Naive B cell (primary cell): ENCODE results near the gene PCNX1. TPM values are rescaled to one million over a fixed set of nuclear protein-coding genes. Genes with fewer than 3 reads are reported as not detected.
"Not testable (repeated sequence)": the region's sequence is repeated elsewhere in the genome, so short reads cannot be mapped to it uniquely, and the experiment has no call there.

ENCODE experiments used
- ATAC-seq, 2 donors: fragments of 150-1000 bp; cut with Tn5 transposase; 2 replicates each; pipeline ENCODE4 v1.10.0; 2021; ENCODE audit warnings: low read depth in 2 of 2, mild to moderate bottlenecking in 2 of 2, moderate library complexity in 2 of 2
- DNase-seq: peaks from one replicate; pipeline ENCODE4 v3.0.0; 2022
- H3K27ac Mint-ChIP-seq, 6 donors: one replicate each; pipeline ENCODE4 v1.8.0; 2020 to 2022; ENCODE audit warnings: mild to moderate bottlenecking in 6 of 6, mixed read lengths in 6 of 6, moderate library complexity in 5 of 6, inconsistent platforms in 2 of 6
- H3K27me3 Mint-ChIP-seq, 3 donors: one replicate each; pipeline ENCODE4 v1.8.0; 2021 to 2022; ENCODE audit warnings: mixed read lengths in 3 of 3, mild to moderate bottlenecking in 1 of 3
- H3K36me3 Mint-ChIP-seq, 2 donors: one replicate each; pipeline ENCODE4 v1.8.0; 2020 to 2022; ENCODE audit warnings: mixed read lengths in 2 of 2, inconsistent platforms in 1 of 2, mild to moderate bottlenecking in 1 of 2
- H3K4me1 Mint-ChIP-seq, 3 donors: one replicate each; pipeline ENCODE4 v1.8.0; 2020 to 2022; ENCODE audit warnings: mixed read lengths in 3 of 3, inconsistent platforms in 1 of 3, mild to moderate bottlenecking in 1 of 3, moderate library complexity in 1 of 3
- H3K4me3 Mint-ChIP-seq, 8 donors: one replicate each; pipeline ENCODE4 v1.8.0; 2020 to 2022; ENCODE audit warnings: mild to moderate bottlenecking in 8 of 8, mixed read lengths in 8 of 8, moderate library complexity in 8 of 8, inconsistent platforms in 2 of 8
- H3K9me3 Mint-ChIP-seq, 7 donors: one replicate each; pipeline ENCODE4 v1.8.0; 2020 to 2022; ENCODE audit warnings: mixed read lengths in 7 of 7, mild to moderate bottlenecking in 5 of 7, inconsistent platforms in 2 of 7, moderate library complexity in 1 of 7
- polyA plus RNA-seq, 6 donors: library from polyadenylated mRNA; unstranded; fragments of 300-500 nt; fragmentation: Illumina TruSeq; gene quantifications; one replicate each; pipeline ENCODE4 v1.2.3, GENCODE V29; 2021; ENCODE audit warnings: low read depth in 6 of 6

The PCNX1 gene
- polyA plus RNA-seq, 6 donors from 2014 or later, result 4.8 to 10.7 (median 7.5) TPM

DNA sequence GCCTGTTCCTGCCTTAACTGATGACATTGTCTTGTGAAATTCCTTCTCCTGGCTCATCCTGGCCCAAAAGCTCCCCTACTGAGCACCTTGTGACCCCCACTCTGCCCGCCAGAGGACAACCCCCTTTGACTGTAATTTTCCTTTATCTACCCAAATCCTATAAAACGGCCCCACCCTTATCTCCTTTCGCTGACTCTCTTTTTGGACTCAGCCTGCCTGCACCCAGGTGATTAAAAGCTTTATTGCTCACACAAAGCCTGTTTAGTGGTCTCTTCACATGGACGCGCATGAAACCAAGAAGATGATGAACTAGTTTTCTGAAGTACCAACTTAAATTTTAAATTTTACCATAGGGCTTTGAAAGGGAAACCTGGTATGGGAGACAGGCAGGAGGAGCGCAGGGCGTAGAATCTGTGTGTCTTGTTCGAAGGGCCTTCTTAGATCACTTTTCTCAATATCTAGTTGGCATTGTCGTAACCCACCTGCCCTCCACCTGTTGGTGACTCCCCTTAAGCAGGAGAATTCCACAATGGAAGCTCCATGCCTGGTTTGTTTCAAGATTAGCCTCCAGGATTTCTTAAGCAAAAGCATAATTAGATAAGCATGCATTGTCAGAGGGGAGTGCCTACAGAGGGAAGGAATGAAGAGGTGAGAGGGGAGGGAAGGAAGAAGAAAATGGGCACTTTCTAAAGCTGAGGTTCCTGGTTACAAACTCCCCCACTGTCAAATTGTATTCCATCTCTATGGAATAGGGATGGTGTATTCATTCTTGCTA lies 222.6 kb downstream of the PCNX1 start:
- peaks cover 0 to 11% (median 7%) of the 10 kb centered on the region in 3 donors for H3K4me1 Mint-ChIP-seq
- H3K27ac Mint-ChIP-seq, H3K9me3 Mint-ChIP-seq, DNase-seq, H3K36me3 Mint-ChIP-seq, H3K4me3 Mint-ChIP-seq, H3K27me3 Mint-ChIP-seq, ATAC-seq: not testable (repeated sequence)

DNA sequence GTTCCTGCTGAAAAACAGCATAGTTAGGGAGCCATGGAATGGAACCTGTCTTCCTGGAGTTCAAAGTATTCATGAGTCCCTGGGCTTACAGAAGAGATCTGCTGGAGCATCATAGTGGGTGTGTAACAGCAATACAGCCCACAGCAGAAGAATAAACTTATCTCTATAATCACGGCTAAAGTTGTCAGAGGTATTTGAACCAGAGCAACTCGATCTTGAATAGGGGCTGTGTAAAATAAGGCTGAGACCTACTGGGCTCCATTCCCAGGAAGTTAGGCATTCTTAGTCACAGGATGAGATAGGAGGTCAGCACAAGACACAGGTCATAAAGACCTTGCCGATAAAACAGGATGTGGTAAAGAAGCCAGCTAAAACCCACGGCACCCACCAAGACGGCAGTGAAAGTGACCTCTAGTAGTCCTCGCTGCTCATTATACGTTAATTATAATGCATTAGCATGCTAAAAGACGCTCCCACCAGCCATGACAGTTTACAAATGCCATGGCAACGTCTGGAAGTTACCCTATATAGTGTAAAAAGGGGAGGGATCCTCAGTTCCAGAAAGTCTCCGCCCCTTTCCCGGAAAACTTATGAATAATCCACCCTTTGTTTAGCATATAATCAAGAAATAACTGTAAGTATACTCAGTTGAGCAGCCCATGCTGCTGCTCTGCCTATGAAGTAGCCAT lies 223.4 kb downstream of the PCNX1 start:
- H3K36me3 Mint-ChIP-seq, result no peaks in the 10 kb centered on the region
- H3K27me3 Mint-ChIP-seq, result peaks cover 0 to 2% (median 0%) of the 10 kb centered on the region in 3 donors
- no peak overlapping the region for H3K27ac Mint-ChIP-seq
- no peak for DNase-seq
- ATAC-seq, result peak; percentile 47 to 48
- H3K9me3 Mint-ChIP-seq, result no peaks in the 10 kb centered on the region
- peaks cover 0 to 11% (median 7%) of the 10 kb centered on the region in 3 donors for H3K4me1 Mint-ChIP-seq
- H3K4me3 Mint-ChIP-seq, result peak overlapping the region in 2 of 8 donors; percentile 12 to 15

- no peak overlapping the region for H3K4me3 Mint-ChIP-seq
- no peak for ATAC-seq
These were observed 226.0 kb downstream of the PCNX1 start for GRCh38 chr14:71133296-71133695.

DNA sequence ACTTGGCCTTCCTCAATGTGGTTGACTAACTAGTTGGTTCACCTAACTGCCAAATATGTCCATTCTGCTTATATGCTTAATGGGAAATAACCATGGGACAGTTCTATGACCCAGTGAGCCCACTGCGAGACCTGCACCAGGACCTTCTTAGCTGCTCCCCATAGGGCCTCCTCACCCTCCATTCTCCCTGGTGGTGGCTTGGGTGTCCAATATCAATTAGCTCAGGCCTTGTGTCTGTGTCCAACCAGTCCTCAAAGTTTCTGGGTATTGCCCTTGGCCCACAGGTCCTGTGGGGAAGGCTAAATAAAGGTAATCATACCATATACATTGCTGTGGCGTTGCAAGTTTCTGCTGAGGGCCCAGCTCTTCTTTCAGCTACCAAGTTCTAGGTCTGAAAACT lies 228.2 kb downstream of the PCNX1 start:
- H3K9me3 Mint-ChIP-seq, result peaks cover 0 to 6% (median 0%) of the 10 kb centered on the region in 7 donors
- DNase-seq (no peak), ATAC-seq (no peak)
- peak overlapping the region in 1 of 6 donors; percentile 56 for H3K27ac Mint-ChIP-seq
- H3K36me3 Mint-ChIP-seq, result peaks cover 0 to 10% of the 10 kb centered on the region in 2 donors
- H3K4me1 Mint-ChIP-seq, result peaks cover 0 to 13% (median 10%) of the 10 kb centered on the region in 3 donors
- H3K4me3 Mint-ChIP-seq, result no peak overlapping the region
- peaks cover 0 to 19% (median 4%) of the 10 kb centered on the region in 3 donors for H3K27me3 Mint-ChIP-seq

More at GRCh38 chr14:71133296-71133695, 226.0 kb downstream of the PCNX1 start:
- peaks cover 0 to 6% (median 0%) of the 10 kb centered on the region in 7 donors for H3K9me3 Mint-ChIP-seq
- H3K27me3 Mint-ChIP-seq, result peaks cover 0 to 11% (median 0%) of the 10 kb centered on the region in 3 donors
- DNase-seq, result no peak
- no peak overlapping the region for H3K27ac Mint-ChIP-seq
- peaks cover 0 to 11% (median 7%) of the 10 kb centered on the region in 3 donors for H3K4me1 Mint-ChIP-seq
- H3K36me3 Mint-ChIP-seq, result peaks cover 0 to 10% of the 10 kb centered on the region in 2 donors

GRCh38 chr14:71135911-71136310 lies 228.7 kb downstream of the PCNX1 start:
- Mint-ChIP-seq H3K27ac (no peak overlapping the region), H3K27me3 (peaks cover 0 to 19% (median 4%) of the 10 kb centered on the region in 3 donors), H3K4me1 (peaks cover under 1 to 9% (median 8%) of the 10 kb centered on the region in 3 donors), H3K4me3 (no peak overlapping the region), H3K36me3 (peaks cover 0 to 10% of the 10 kb centered on the region in 2 donors), H3K9me3 (peaks cover 0 to 6% (median 0%) of the 10 kb centered on the region in 7 donors)
- no peak for ATAC-seq
- no peak for DNase-seq

DNA sequence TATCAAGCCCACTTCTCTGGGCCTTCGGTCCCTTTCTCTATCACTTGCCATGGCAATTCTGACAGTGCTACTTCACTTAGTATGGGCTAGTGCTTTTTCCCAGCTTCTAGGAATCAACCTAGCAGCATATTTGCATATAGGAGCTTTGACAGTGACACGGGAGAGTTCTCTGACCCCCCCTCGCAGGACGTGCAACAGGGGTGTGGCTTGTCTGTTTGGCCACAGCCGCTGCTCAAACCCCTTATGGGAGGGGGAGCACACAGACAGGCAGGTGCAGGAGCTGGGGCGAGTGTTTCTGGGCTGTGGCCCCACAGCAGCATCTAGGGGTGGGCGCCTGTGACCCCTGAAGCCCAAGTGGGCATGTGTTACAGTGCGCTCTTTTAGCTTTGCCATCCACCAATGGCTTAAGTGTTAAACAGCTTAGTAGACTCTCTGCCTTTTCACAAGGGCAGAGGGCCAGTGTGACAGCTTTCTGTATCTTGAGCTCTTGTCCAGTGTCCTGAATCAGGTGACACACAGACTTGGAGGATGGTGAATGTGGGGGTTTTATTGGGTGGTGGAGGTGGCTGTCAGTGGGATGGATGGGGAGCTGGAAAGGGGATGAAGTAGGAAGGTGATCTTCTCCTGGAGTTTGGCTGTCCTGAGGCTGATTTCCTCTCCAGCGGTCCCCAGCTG lies 229.3 kb downstream of the PCNX1 start:
- no peak overlapping the region for H3K4me3 Mint-ChIP-seq
- peaks cover 7 to 9% (median 8%) of the 10 kb centered on the region in 3 donors for H3K4me1 Mint-ChIP-seq
- H3K27ac Mint-ChIP-seq, result peak overlapping the region in 1 of 6 donors; percentile 64
- peaks cover 0 to 6% (median 0%) of the 10 kb centered on the region in 7 donors for H3K9me3 Mint-ChIP-seq
- ATAC-seq (no peak), DNase-seq (no peak)
- H3K36me3 Mint-ChIP-seq, result peaks cover 0 to 10% of the 10 kb centered on the region in 2 donors
- H3K27me3 Mint-ChIP-seq, result peaks cover 0 to 19% (median 4%) of the 10 kb centered on the region in 3 donors

- Mint-ChIP-seq H3K36me3 (peaks cover 0 to 10% of the 10 kb centered on the region in 2 donors), H3K4me1 (peaks cover 16 to 22% (median 18%) of the 10 kb centered on the region in 3 donors), H3K9me3 (peaks cover 0 to 6% (median 0%) of the 10 kb centered on the region in 7 donors), H3K4me3 (peak overlapping the region in 1 of 8 donors; percentile 8), H3K27ac (peak overlapping the region in 1 of 6 donors; percentile 58), H3K27me3 (peaks cover 0 to 19% (median 4%) of the 10 kb centered on the region in 3 donors)
- no peak for ATAC-seq
- no peak for DNase-seq
These were observed 230.5 kb downstream of the PCNX1 start for GRCh38 chr14:71137536-71138447.

DNA sequence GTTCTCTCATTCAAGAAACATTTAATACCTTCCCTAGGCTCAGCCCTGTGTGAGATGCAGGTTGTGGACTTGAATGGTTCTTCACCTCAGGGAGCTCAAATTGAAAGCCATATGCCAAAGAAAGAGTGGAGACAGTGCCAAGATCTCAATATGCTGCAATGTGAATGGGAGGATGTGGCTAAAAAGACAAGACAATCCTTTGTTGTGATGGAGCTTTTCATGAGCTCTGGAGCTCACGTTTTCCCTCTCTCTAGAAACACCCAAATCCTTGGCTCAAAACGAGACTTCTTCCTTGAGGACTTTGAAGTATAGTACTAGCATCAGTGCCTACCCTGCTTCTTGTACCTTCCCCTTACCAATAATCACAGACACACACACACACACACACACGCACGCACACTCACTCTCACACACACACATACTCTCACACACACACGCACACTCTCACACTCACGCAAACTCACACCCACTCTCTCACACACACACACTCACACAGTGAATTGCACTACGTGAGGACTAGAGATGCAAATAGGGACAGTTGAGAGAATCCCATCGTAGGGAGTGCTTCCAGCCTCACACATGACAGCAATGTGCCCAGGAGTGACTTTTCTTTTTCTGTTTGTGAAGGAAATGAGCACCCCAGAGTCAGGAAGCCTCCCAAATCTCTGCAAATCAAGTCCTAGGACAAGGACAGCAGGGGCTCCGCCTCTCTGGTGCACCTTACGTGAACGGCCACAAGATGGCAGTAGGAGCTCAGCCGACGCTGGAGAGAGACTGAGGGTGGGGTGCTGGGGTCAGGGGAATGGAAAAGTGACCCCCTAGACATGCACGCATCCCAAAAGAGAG lies 231.4 kb downstream of the PCNX1 start:
- ATAC-seq, result peak; percentile 72 to 73
- Mint-ChIP-seq H3K4me1 (peaks cover 16 to 30% (median 18%) of the 10 kb centered on the region in 3 donors), H3K4me3 (no peak overlapping the region), H3K36me3 (peaks cover 0 to 10% of the 10 kb centered on the region in 2 donors), H3K27me3 (peaks cover 0 to 19% (median 4%) of the 10 kb centered on the region in 3 donors), H3K27ac (peak overlapping the region in 1 of 6 donors; percentile 58), H3K9me3 (peaks cover 0 to 6% (median 0%) of the 10 kb centered on the region in 7 donors)
- DNase-seq, result peak; percentile 51

DNA sequence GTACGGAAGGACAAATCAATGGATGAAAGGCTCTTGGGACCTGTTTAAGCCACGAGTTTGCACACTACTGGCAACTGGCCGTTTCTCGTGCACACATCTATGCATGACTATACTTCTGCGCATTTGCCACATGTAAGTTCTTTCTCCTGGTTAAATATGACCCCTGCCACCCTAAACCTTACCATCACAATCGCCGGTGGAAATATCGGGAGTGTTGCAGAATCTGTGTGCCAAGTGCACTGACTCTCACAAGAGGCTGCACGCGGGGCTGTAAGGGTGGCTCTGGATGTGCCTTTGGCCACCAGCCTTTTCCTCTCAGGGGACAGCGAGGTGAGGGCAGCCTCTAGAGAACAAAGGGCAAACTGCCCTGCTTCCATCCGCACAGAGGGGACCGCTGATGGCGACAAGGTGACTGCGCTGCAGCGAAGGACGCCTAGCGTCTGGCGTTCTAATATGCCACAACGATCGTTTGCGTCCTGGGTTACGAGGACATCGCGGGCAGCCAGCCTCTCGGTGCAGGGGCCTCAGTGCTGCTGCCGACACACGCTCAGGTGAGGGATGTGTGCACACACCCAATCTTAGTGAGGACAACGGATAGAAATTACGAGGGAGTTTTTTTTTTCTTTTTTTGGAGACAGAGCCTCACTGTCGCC lies 232.2 kb downstream of the PCNX1 start:
- Mint-ChIP-seq H3K4me3 (peak overlapping the region in 1 of 8 donors; percentile 48), H3K27ac (peak overlapping the region in 1 of 6 donors; percentile 69), H3K4me1 (peaks cover 16 to 30% (median 18%) of the 10 kb centered on the region in 3 donors), H3K36me3 (peaks cover 0 to 10% of the 10 kb centered on the region in 2 donors), H3K27me3 (peaks cover 0 to 19% (median 4%) of the 10 kb centered on the region in 3 donors), H3K9me3 (peaks cover 0 to 6% (median 0%) of the 10 kb centered on the region in 7 donors)
- no peak for DNase-seq
- ATAC-seq, result no peak

DNA sequence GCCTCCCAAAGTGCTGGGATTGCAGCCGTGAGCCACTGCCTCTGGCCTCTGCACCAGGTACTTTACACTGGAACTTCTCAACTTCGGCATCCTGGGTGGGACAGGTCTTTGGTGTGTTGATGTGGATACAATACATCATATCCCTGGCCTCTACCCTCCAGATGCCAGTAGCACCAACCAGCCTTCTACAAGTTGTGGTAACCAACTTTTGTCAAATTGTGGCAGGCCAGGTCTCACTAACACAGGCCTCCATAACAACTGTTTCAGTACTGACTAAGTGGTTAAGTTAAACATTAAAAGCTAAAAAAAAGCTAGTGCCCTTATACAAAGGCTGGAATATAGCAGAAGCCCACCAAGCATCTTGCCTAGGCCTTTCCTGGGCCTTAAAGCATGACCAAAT lies 232.9 kb downstream of the PCNX1 start:
- H3K36me3 Mint-ChIP-seq, result peaks cover 0 to 10% of the 10 kb centered on the region in 2 donors
- H3K27ac Mint-ChIP-seq, result no peak overlapping the region

More for the DNA sequence above, 232.9 kb downstream of the PCNX1 start:
- Mint-ChIP-seq H3K4me1 (peaks cover 16 to 30% (median 18%) of the 10 kb centered on the region in 3 donors), H3K9me3 (peaks cover 0 to 6% (median 0%) of the 10 kb centered on the region in 7 donors), H3K27me3 (peaks cover 0 to 19% (median 4%) of the 10 kb centered on the region in 3 donors), H3K4me3 (no peak overlapping the region)
- ATAC-seq (no peak), DNase-seq (no peak)
